CD14-positive monocyte (primary cell): ENCODE data around the gene RPS6KA4. TPM values are rescaled to one million over a fixed set of nuclear protein-coding genes. Genes with fewer than 3 reads are reported as not detected.

Source experiments
- DNase-seq, 3 donors: peaks; one replicate each; pipeline ENCODE4 v3.0.0-alpha.2; 2011 to 2022
- H2AFZ ChIP-seq: 2 replicates; pipeline ENCODE4 v1.6.0; 2012; ENCODE audit warnings: mild to moderate bottlenecking, low read depth, low read length, inconsistent platforms; ENCODE audit not compliant: insufficient read depth, poor library complexity, severe bottlenecking
- H3K27ac ChIP-seq, 2 donors: 1 replicate in 1 of 2; 2 replicates in 1 of 2; pipeline ENCODE4 v1.5.1; 2012 to 2013; ENCODE audit warnings: low read length in 2 of 2, control low read depth in 1 of 2, inconsistent platforms in 1 of 2, low read depth in 1 of 2, mild to moderate bottlenecking in 1 of 2
- H3K27me3 ChIP-seq, 2 donors: one replicate each; pipeline versions ENCODE4 v1.6.0 to v1.6.1; 2011 to 2013; ENCODE audit warnings: low read length in 2 of 2; ENCODE audit not compliant: control insufficient read depth in 2 of 2, insufficient read depth in 2 of 2
- H3K36me3 ChIP-seq, 2 donors: replicated peaks in 1 of 2; 1 replicate in 1 of 2; 2 replicates in 1 of 2; pipeline versions ENCODE4 v1.5.1 to v1.6.1; 2012 to 2013; ENCODE audit warnings: low read length in 2 of 2, control low read depth in 1 of 2, inconsistent platforms in 1 of 2, mild to moderate bottlenecking in 1 of 2; ENCODE audit not compliant: insufficient read depth in 2 of 2, control insufficient read depth in 1 of 2
- H3K4me1 ChIP-seq, 2 donors: 1 replicate in 1 of 2; 2 replicates in 1 of 2; pipeline versions ENCODE4 v1.5.1 to v1.6.1; 2012 to 2013; ENCODE audit warnings: low read length in 2 of 2, control low read depth in 1 of 2, inconsistent platforms in 1 of 2, mild to moderate bottlenecking in 1 of 2, moderate library complexity in 1 of 2; ENCODE audit not compliant: insufficient read depth in 2 of 2, control insufficient read depth in 1 of 2
- H3K4me2 ChIP-seq: replicated peaks from 2 replicates; pipeline ENCODE3; 2012; ENCODE audit warnings: low read length, moderate library complexity, mild to moderate bottlenecking; ENCODE audit not compliant: poor library complexity, severe bottlenecking; ENCODE audit errors: extremely low read depth
- H3K4me3 ChIP-seq, 3 experiments: fragments of 200-600 bp in 1 of 3; sonication (generic) in 1 of 3; replicated peaks in 1 of 3; 1 replicate in 2 of 3; 2 replicates in 1 of 3; pipeline ENCODE4 v1.5.1; 2011 to 2013; ENCODE audit warnings: low read length in 3 of 3, mild to moderate bottlenecking in 3 of 3, control low read depth in 2 of 3, low read depth in 2 of 3, inconsistent platforms in 1 of 3, moderate library complexity in 1 of 3
- H3K79me2 ChIP-seq: 2 replicates; pipeline ENCODE4 v1.6.0; 2012; ENCODE audit warnings: mild to moderate bottlenecking, control low read depth, inconsistent platforms, low read length, moderate library complexity; ENCODE audit not compliant: insufficient read depth
- H3K9ac ChIP-seq: 2 replicates; pipeline ENCODE4 v1.6.0; 2017; ENCODE audit warnings: low read length, mild to moderate bottlenecking; ENCODE audit not compliant: insufficient read depth, poor library complexity, severe bottlenecking
- H3K9me3 ChIP-seq, 2 donors: replicated peaks in 1 of 2; 1 replicate in 1 of 2; 2 replicates in 1 of 2; pipeline versions ENCODE4 v1.5.1 to v1.6.1; 2012 to 2013; ENCODE audit warnings: low read length in 2 of 2, control low read depth in 1 of 2; ENCODE audit not compliant: control insufficient read depth in 1 of 2, insufficient read depth in 1 of 2
- H4K20me1 ChIP-seq: 2 replicates; pipeline ENCODE4 v1.6.0; 2012; ENCODE audit warnings: mild to moderate bottlenecking, low read length, control low read depth, moderate library complexity; ENCODE audit not compliant: insufficient read depth
- H3K27ac Mint-ChIP-seq, 7 donors: one replicate each; pipeline ENCODE4 v1.8.0; 2020; ENCODE audit warnings: mild to moderate bottlenecking in 7 of 7, mixed read lengths in 7 of 7, moderate library complexity in 6 of 7, inconsistent platforms in 2 of 7
- H3K27me3 Mint-ChIP-seq, 3 donors: one replicate each; pipeline ENCODE4 v1.8.0; 2021 to 2022; ENCODE audit warnings: low read depth in 3 of 3, mild to moderate bottlenecking in 3 of 3, mixed read lengths in 3 of 3, moderate library complexity in 3 of 3, inconsistent platforms in 1 of 3
- H3K36me3 Mint-ChIP-seq, 2 donors: one replicate each; pipeline ENCODE4 v1.8.0; 2020; ENCODE audit warnings: mixed read lengths in 2 of 2, inconsistent platforms in 1 of 2, mild to moderate bottlenecking in 1 of 2
- H3K4me1 Mint-ChIP-seq: one replicate; pipeline ENCODE4 v1.8.0; 2020; ENCODE audit warnings: mild to moderate bottlenecking, mixed read lengths
- H3K4me3 Mint-ChIP-seq, 2 donors: one replicate each; pipeline ENCODE4 v1.8.0; 2020; ENCODE audit warnings: mild to moderate bottlenecking in 2 of 2, mixed read lengths in 2 of 2, moderate library complexity in 1 of 2
- H3K9me3 Mint-ChIP-seq, 7 donors: one replicate each; pipeline ENCODE4 v1.8.0; 2020 to 2022; ENCODE audit warnings: mixed read lengths in 7 of 7, mild to moderate bottlenecking in 6 of 7, moderate library complexity in 6 of 7, inconsistent platforms in 2 of 7
- WGBS: methylation state at CpG from one replicate; pipeline ENCODE4 v1.1.5; 2013; ENCODE audit warnings: missing lambda C conversion rate; ENCODE audit not compliant: insufficient coverage; 5-methylcytosine and 5-hydroxymethylcytosine counted together
- intact Hi-C, 2 donors: fragments of 100-400 bp; cut with micrococcal nuclease; formaldehyde crosslinking; loops; one replicate each; pipeline versions ENCODE4 v1.15.0 to v1.15.1; 2023
- polyA plus RNA-seq, 3 donors: library from polyadenylated mRNA; depleted of rRNA in 1 of 3; unstranded in 2 of 3; stranded (reverse) in 1 of 3; fragments of 300-500 nt in 2 of 3; fragments of >200 nt in 1 of 3; fragmentation: Illumina TruSeq in 2 of 3; gene quantifications; 1 replicate in 2 of 3; 2 replicates in 1 of 3; pipeline ENCODE4 v1.2.3, GENCODE V29; 2012 to 2021
- TF ChIP-seq, protein P1 (sequence below): fragments of 200-600 bp; IDR thresholded peaks from one replicate; pipeline ENCODE4 v1.8.0; 2022; ENCODE audit warnings: antibody characterized with exemption, mild to moderate bottlenecking

Gene RPS6KA4
- polyA plus RNA-seq, 3 donors: 16.2 to 110 (median 24.5) TPM

DNA sequence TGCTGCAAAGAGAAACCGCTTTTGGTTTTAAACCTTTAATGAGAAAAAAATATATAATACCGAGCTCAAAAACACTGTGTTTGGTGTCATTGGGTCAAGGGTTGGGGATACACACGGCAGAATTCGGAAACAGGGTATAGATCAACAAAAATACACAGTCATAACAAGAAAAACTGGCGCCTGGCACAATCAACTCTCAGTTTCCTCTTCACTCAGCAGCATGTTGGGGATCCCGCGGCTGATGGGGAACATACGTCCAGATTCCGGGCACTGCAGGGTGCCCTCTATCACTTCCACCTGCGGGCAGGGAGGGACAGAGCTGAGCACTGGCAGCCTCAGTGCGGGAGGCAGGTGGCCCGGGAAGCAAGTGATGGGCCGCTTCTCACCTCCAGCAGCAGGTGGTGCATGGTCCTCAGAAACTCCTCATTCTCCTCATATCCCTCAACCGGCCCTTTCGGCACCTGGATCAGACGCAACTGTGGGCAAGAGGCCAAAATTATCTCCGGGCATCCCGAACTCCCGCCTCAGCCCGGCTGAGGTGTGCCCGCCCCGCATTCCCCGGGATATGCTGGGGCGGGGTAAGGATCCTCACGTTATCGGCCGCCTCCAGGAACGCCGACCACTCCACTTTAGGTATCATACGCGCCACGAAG lies 42.2 kb upstream of the RPS6KA4 start:
- Histone ChIP-seq H3K4me1 (peaks cover 28 to 43% of the 10 kb centered on the region in 2 donors), H3K9ac (peak overlapping the region; percentile 83), H3K9me3 (no peaks in the 10 kb centered on the region), H4K20me1 (peaks cover 44% of the 10 kb centered on the region), H3K27ac (peak overlapping the region; percentile 96 to 97), H3K36me3 (peaks cover 46 to 56% of the 10 kb centered on the region in 2 donors), H3K27me3 (no peaks in the 10 kb centered on the region), H3K79me2 (peaks cover 20% of the 10 kb centered on the region), H2AFZ (peak overlapping the region; percentile 82), H3K4me2 (peak overlapping the region; percentile 95), H3K4me3 (peak overlapping the region; percentile 49 to 91 (median 69))
- H3K9me3 Mint-ChIP-seq: no peaks in the 10 kb centered on the region
- intact Hi-C loops: loop anchor here (1.0 to 5.0 kb wide), 2 partner anchors 11 to 41 kb away; partner anchors contain the start of genes RPS6KA4 (in 2 of the 2) and ESRRA (in 1 of the 2)
- H3K4me3 Mint-ChIP-seq: peak overlapping the region; percentile 88 to 94
- H3K27me3 Mint-ChIP-seq: no peaks in the 10 kb centered on the region
- peaks cover 44 to 62% of the 10 kb centered on the region in 2 donors for H3K36me3 Mint-ChIP-seq
- H3K4me1 Mint-ChIP-seq: peaks cover 37% of the 10 kb centered on the region
- TF ChIP-seq, protein P1, sequence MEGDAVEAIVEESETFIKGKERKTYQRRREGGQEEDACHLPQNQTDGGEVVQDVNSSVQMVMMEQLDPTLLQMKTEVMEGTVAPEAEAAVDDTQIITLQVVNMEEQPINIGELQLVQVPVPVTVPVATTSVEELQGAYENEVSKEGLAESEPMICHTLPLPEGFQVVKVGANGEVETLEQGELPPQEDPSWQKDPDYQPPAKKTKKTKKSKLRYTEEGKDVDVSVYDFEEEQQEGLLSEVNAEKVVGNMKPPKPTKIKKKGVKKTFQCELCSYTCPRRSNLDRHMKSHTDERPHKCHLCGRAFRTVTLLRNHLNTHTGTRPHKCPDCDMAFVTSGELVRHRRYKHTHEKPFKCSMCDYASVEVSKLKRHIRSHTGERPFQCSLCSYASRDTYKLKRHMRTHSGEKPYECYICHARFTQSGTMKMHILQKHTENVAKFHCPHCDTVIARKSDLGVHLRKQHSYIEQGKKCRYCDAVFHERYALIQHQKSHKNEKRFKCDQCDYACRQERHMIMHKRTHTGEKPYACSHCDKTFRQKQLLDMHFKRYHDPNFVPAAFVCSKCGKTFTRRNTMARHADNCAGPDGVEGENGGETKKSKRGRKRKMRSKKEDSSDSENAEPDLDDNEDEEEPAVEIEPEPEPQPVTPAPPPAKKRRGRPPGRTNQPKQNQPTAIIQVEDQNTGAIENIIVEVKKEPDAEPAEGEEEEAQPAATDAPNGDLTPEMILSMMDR: no peak
- WGBS: 4% methylated on average over 28 of the region's 32 CpGs
- no peak for DNase-seq
- H3K27ac Mint-ChIP-seq: peak overlapping the region; percentile 98 to 99 (median 99)

DNA sequence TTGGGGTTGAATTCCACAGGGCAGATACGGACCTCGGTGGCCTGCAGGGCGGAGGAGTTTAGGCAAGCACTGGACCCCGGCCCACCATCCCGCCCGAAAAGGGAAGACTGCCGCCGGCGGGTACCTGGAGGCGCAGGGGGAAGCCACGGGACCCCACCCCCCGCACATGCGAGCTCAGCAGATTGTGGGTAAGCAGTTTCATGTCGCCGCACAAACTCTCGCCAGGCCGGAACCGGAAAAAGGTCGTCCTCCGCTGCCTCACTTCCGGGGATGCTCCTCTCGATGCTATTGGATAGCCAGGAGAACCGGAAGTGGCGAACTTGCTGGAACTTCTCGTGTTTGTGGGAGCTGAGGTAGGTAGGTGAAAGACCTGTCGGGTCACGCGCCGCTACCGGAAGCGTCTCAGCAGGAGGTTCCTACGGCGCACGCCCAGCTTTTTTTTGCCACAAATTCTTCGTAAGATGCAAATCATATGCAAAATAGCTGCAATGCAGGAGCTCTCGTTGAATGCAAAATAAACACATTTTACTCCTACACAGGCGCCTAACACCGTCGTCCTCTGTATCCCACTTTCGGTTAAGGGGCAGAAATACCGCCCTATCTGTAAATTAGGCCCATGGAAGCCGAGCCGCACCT lies 41.5 kb upstream of the RPS6KA4 start, which contains the start of gene TRMT112:
TRMT112 (minus strand) TSS at position 235 of the 636 bp plus-strand sequence; CDS start at position 202, 33 bp downstream.
- H3K4me1 Mint-ChIP-seq: peaks cover 36% of the 10 kb centered on the region

More for the DNA sequence above, 41.5 kb upstream of the RPS6KA4 start, which contains the start of gene TRMT112:
- peaks cover 41% of the 10 kb centered on the region for H4K20me1 ChIP-seq
- Mint-ChIP-seq H3K36me3 (peaks cover 47 to 62% of the 10 kb centered on the region in 2 donors), H3K27ac (peak within 1 kb of the TSS; percentile 98 to 99 (median 99)), H3K9me3 (no peaks in the 10 kb centered on the region), H3K4me3 (peak within 1 kb of the TSS; percentile 88 to 94), H3K27me3 (no peaks in the 10 kb centered on the region)
- H3K79me2 ChIP-seq: peaks cover 16% of the 10 kb centered on the region
- H3K9ac ChIP-seq: peak within 1 kb of the TSS; percentile 83
- peak within 1 kb of the TSS; percentile 95 for H3K4me2 ChIP-seq
- H3K36me3 ChIP-seq: peaks cover 48 to 60% of the 10 kb centered on the region in 2 donors
- H3K9me3 ChIP-seq: no peaks in the 10 kb centered on the region
- no peaks in the 10 kb centered on the region for H3K27me3 ChIP-seq
- DNase-seq: peak; percentile 95 to 98 (median 98)
- H3K4me1 ChIP-seq: peaks cover 28 to 43% of the 10 kb centered on the region in 2 donors
- H3K27ac ChIP-seq: peak within 1 kb of the TSS; percentile 96 to 97
- under 1% methylated on average over 42 of the region's 43 CpGs for WGBS
- TF ChIP-seq, protein P1: no peak
- peak within 1 kb of the TSS; percentile 51 to 93 (median 91) for H3K4me3 ChIP-seq
- H2AFZ ChIP-seq: peak within 1 kb of the TSS; percentile 82
- intact Hi-C loops: loop anchor here (1.0 to 5.0 kb wide), 2 partner anchors 12 to 40 kb away; partner anchors contain the start of genes RPS6KA4 (in 2 of the 2) and ESRRA (in 1 of the 2)
